Hepatocyte (in vitro differentiated cells): ENCODE measurements around the gene TWNK.

Experiments used
- CTCF ChIP-seq: fragments of 200-600 bp; sonication (generic); IDR thresholded peaks from 2 replicates; pipeline ENCODE4 v1.5.1; 2016; ENCODE audit warnings: antibody characterized with exemption, mild to moderate bottlenecking; ENCODE audit not compliant: poor library complexity
- EZH2 ChIP-seq: fragments of 200-600 bp; sonication (generic); IDR thresholded peaks from 2 replicates; pipeline ENCODE4 v1.6.1; 2016; ENCODE audit warnings: antibody characterized with exemption, mild to moderate bottlenecking, borderline replicate concordance
- EZH2phosphoT487 ChIP-seq: fragments of 200-600 bp; sonication (generic); IDR thresholded peaks from one replicate; pipeline ENCODE4 v1.6.1; 2018; ENCODE audit warnings: antibody characterized with exemption, mild to moderate bottlenecking, low read depth, moderate library complexity; ENCODE audit not compliant: unreplicated experiment, severe bottlenecking

- no peak for TF ChIP-seq CTCF
- TF ChIP-seq EZH2 = no peak
- no peak for TF ChIP-seq EZH2phosphoT487
Observed at GRCh38 chr10:101042667-101043362, 55.5 kb downstream of the TWNK start.
